ENCODE measurements around the gene PXK. TPM values are rescaled to one million over a fixed set of nuclear protein-coding genes. Genes with fewer than 3 reads are reported as not detected.

Gene PXK
- polyA plus RNA-seq, 3 donors: 7.1 to 21.1 (median 15.4) TPM

- WGBS, 3 donors: 47 to 60% (median 60%) methylated on average over 10 of the region's 10 CpGs
- no peak overlapping the region for H3K27ac ChIP-seq (ENCODE audit: low read depth, low read length)
Measured at GRCh38 chr3:58471025-58471887, 138.6 kb downstream of the PXK start.

- H3K27ac ChIP-seq (ENCODE audit: low read depth, low read length): no peak overlapping the region
- 96 to 100% (median 100%) methylated on average over 1 of the region's 1 CpG for WGBS, 3 donors
Measured at GRCh38 chr3:58473275-58473674, 140.6 kb downstream of the PXK start.

- 94 to 100% (median 96%) methylated on average over 1 of the region's 1 CpG for WGBS, 3 donors
Measured at GRCh38 chr3:58474348-58474911, 141.7 kb downstream of the PXK start.

GRCh38 chr3:58474967-58475578 lies 142.4 kb downstream of the PXK start:
- 54 to 72% (median 70%) methylated on average over 3 of the region's 3 CpGs for WGBS, 3 donors
- H3K27ac ChIP-seq (ENCODE audit: low read depth, low read length): no peak overlapping the region

More at GRCh38 chr3:58474348-58474911, 141.7 kb downstream of the PXK start:
- no peak overlapping the region for H3K27ac ChIP-seq (ENCODE audit: low read depth, low read length)

Other genes with a start within 250 kb of the PXK start
- gene DNASE1L3, start 121.9 kb upstream of the PXK start, polyA plus RNA-seq: 1 to 10 TPM in 1 of 3 donors, under 1 TPM in 2; 0.95 to 4.9 (median 0.98) TPM
- 10 to 100 TPM in 1 of 3 donors, 1 to 10 TPM in 2; 2.6 to 10.7 (median 8.2) TPM for gene ABHD6, start 95.1 kb upstream of the PXK start, polyA plus RNA-seq
- gene RPP14, start 26.6 kb upstream of the PXK start, polyA plus RNA-seq: 10 to 100 TPM in 1 of 3 donors, 1 to 10 TPM in 2; 3.4 to 11.7 (median 7.3) TPM
- 1 to 10 TPM; 1.2 to 7.8 (median 3.2) TPM for gene HTD2, start 26.4 kb upstream of the PXK start, polyA plus RNA-seq
- 100 to 1,000 TPM in 1 of 3 donors, 10 to 100 TPM in 2; 40.6 to 108 (median 91.8) TPM for gene PDHB, start 100.9 kb downstream of the PXK start, polyA plus RNA-seq
- gene KCTD6, start 159.2 kb downstream of the PXK start, polyA plus RNA-seq: 10 to 100 TPM in 1 of 3 donors, 1 to 10 TPM in 2; 3.8 to 13.0 (median 9.8) TPM
- gene ACOX2, start 204.3 kb downstream of the PXK start, polyA plus RNA-seq: 10 to 100 TPM in 2 of 3 donors, 1 to 10 TPM in 1; 4.7 to 31.7 (median 19.3) TPM
- 10 to 100 TPM; 10.5 to 61.3 (median 60.3) TPM for gene FAM107A, start 244.5 kb downstream of the PXK start, polyA plus RNA-seq